HL-60 (cell line): ENCODE results near the gene KIRREL2.

ENCODE experiments used
- DNase-seq, 2 experiments: peaks; one replicate each; pipeline ENCODE4 v3.0.0-alpha.2; 2010 to 2020; ENCODE audit warnings: low read depth in 1 of 2, low spot score in 1 of 2
- H3K27ac ChIP-seq: fragments of 250-450 bp; sonication (Bioruptor Pico); replicated peaks from 2 replicates; pipeline ENCODE4 v1.5.1; 2020; ENCODE audit warnings: mild to moderate bottlenecking, moderate library complexity
- H3K27me3 ChIP-seq: fragments of 250-450 bp; sonication (Bioruptor Pico); 2 replicates; pipeline ENCODE4 v1.5.1; 2021; ENCODE audit warnings: mild to moderate bottlenecking, moderate library complexity; ENCODE audit not compliant: insufficient read depth, poor library complexity, severe bottlenecking
- H3K4me3 ChIP-seq: replicated peaks from 2 replicates; pipeline ENCODE4 v1.5.1; 2011; ENCODE audit warnings: mild to moderate bottlenecking, control low read depth, low read length; ENCODE audit not compliant: insufficient read depth
- CTCF ChIP-seq: IDR thresholded peaks from one replicate; pipeline ENCODE4 v1.5.1; 2011; ENCODE audit warnings: low read length, control low read depth, inconsistent platforms; ENCODE audit not compliant: insufficient read depth
- GABPA ChIP-seq: IDR thresholded peaks from 2 replicates; pipeline ENCODE4 v1.6.1; 2012; ENCODE audit warnings: low read depth
- POLR2AphosphoS5 ChIP-seq: IDR thresholded peaks from 2 replicates; pipeline ENCODE4 v1.6.1; 2012; ENCODE audit warnings: low read depth
- REST ChIP-seq: IDR thresholded peaks from 2 replicates; pipeline ENCODE4 v1.6.1; 2012; ENCODE audit warnings: low read depth; ENCODE audit not compliant: insufficient replicate concordance
- SPI1 ChIP-seq: IDR thresholded peaks from 2 replicates; pipeline ENCODE4 v1.6.1; 2012; ENCODE audit warnings: low read depth, mild to moderate bottlenecking, borderline replicate concordance

The KIRREL2 gene

GRCh38 chr19:35902870-35903475 lies 46.3 kb downstream of the KIRREL2 start:
- Histone ChIP-seq H3K27me3 (no peaks in the 10 kb centered on the region), H3K27ac (peak overlapping the region; percentile 94), H3K4me3 (peak overlapping the region; percentile 91)
- TF ChIP-seq POLR2AphosphoS5 = no peak
- no peak for TF ChIP-seq GABPA
- no peak for DNase-seq

DNA sequence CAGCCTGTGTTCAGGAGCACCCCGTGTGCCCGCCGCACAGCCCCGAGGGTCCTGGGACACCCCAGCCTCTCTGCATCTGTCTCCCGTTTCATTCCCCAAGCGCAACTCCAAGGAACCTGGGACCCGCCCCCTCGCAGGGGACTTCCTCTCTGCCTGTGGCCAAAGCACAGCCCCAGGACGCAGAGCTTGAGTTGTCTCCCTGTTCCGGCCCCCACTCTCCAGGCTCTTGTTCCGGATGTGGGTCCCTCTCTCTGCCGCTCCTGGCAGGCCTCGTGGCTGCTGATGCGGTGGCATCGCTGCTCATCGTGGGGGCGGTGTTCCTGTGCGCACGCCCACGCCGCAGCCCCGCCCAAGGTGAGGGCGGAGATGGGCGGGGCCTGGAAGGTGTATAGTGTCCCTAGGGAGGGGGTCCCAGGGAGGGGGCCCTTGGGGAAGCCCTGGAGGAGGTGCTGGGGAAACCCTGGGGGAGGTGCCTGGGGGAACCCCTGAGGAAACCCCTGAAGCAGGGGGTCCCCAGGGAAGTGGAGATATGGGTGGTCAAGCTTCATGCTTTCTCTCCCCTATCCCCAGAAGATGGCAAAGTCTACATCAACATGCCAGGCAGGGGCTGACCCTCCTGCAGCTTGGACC lies 47.0 kb downstream of the KIRREL2 start:
- peak; percentile 95 to 99 for DNase-seq
- H3K27ac ChIP-seq = peak overlapping the region; percentile 94
- H3K27me3 ChIP-seq = no peaks in the 10 kb centered on the region
- peak overlapping the region; percentile 91 for H3K4me3 ChIP-seq
- TF ChIP-seq GABPA = peak; percentile 82
- no peak for TF ChIP-seq REST
- TF ChIP-seq SPI1 = peak; percentile 97
- peak; percentile 88 for TF ChIP-seq POLR2AphosphoS5

DNA sequence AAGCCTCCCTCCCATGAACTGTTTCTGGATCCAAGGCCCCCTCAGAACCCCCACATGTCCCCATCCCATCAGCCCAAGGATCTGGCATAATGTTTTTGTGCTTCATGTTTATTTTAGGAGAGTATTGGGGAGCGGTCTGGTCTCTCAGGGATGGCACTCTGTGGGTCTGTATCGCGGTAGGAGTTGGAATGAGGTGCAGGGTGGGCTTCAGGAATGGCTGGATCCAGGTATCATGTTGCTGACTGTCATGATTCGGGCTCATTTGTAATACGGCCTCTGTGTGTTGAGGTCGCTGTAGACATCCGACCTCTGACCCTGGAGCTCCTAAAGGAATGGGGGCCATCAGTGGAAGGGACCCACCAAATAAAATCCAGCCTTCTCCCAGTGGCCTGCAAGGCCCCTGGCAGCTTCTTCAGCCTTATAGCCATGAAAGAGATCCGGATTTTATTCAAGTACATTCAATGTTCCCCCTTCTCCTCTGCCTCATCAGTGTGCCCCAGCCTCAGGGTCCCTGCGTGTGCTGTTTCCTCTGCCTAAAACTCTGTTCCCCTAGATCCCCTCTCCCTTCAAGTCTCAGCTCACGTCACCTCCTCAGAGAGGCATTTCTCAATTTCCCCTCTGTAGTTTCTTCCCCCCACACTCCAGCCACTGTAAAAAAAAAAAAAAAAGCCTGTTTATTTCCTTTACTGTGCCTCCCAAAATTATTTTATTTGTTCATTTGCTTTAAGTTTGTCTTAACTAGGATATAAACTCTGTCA lies 47.8 kb downstream of the KIRREL2 start:
- Histone ChIP-seq H3K27ac (peak overlapping the region; percentile 94), H3K27me3 (no peaks in the 10 kb centered on the region), H3K4me3 (no peak overlapping the region)
- TF ChIP-seq GABPA = no peak
- peak; percentile 11; the same call in 1 of the 2 replicates for TF ChIP-seq POLR2AphosphoS5
- no peak for TF ChIP-seq CTCF
- TF ChIP-seq SPI1 = no peak
- peak in 1 of 2 experiments; percentile 74 for DNase-seq

DNA sequence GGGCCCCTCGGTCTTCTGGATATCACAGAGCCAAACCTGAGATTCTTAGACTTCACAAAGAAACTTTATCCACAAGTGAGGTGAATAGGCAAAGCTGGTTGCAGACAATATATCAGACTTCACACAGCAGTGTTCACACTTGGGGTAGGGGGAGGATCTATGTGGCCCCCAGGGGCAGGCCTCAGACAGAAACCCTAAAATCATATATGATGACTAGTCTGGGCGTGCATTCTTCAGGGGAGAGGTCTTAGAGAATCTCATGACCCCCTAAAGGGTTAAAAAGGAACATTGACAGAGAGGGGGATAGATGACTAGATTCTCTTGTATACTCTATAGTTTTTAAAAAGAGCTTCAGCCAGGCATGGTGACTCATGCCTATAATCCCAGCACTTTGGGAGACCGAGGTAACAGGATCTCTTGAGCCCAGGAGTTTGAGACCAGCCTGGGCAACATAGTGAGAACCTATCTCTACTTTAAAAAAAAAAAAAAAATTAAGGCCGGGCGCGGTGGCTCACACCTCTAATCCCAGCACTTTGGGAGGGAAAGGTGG lies 48.5 kb downstream of the KIRREL2 start:
- H3K27me3 ChIP-seq = no peaks in the 10 kb centered on the region
- peak overlapping the region; percentile 17; the same call in 1 of the 2 replicates for H3K4me3 ChIP-seq
- DNase-seq = no peak
- TF ChIP-seq REST (no peak), CTCF (no peak), POLR2AphosphoS5 (no peak; the same call in 1 of the 2 replicates), SPI1 (no peak), GABPA (no peak)
- peak overlapping the region; percentile 94 for H3K27ac ChIP-seq
